Gastrocnemius medialis (tissue), 4 donors: ENCODE data around the gene EPB41L1. TPM values are rescaled to one million over a fixed set of nuclear protein-coding genes. Genes with fewer than 3 reads are reported as not detected.

Experiments used
- ATAC-seq, 2 donors: fragments of 150-250 bp; one replicate each; pipeline ENCODE4 v1.9.1; 2016
- DNase-seq, 2 donors: peaks; one replicate each; pipeline ENCODE4 v3.0.0-alpha.2; 2019
- H3K27ac ChIP-seq, 4 donors: fragments of 200-600 bp; sonication (generic); 1 replicate in 1 of 4; 2 replicates in 3 of 4; pipeline ENCODE4 v1.5.1; 2016 to 2018; ENCODE audit warnings: mild to moderate bottlenecking in 2 of 4, moderate library complexity in 1 of 4
- H3K27me3 ChIP-seq, 3 donors: fragments of 200-600 bp; sonication (generic) in 2 of 3; 1 replicate in 1 of 3; 2 replicates in 2 of 3; pipeline versions ENCODE4 v1.5.1 to v1.6.0; 2016 to 2019; ENCODE audit warnings: mild to moderate bottlenecking in 1 of 3, moderate library complexity in 1 of 3
- H3K36me3 ChIP-seq, 2 donors: fragments of 200-600 bp; sonication (generic) in 1 of 2; one replicate each; pipeline ENCODE4 v1.5.1; 2017 to 2018
- H3K4me1 ChIP-seq, 2 donors: fragments of 200-600 bp; sonication (generic) in 1 of 2; one replicate each; pipeline ENCODE4 v1.5.1; 2016 to 2017; ENCODE audit warnings: mild to moderate bottlenecking in 2 of 2
- H3K4me3 ChIP-seq, 4 donors: fragments of 200-600 bp; sonication (generic) in 3 of 4; 1 replicate in 1 of 4; 2 replicates in 3 of 4; pipeline ENCODE4 v1.5.1; 2016 to 2019; ENCODE audit warnings: mild to moderate bottlenecking in 2 of 4
- H3K9me3 ChIP-seq, 3 donors: fragments of 200-600 bp; sonication (generic) in 2 of 3; 1 replicate in 1 of 3; 2 replicates in 2 of 3; pipeline ENCODE4 v1.5.1; 2016 to 2019
- POLR2A ChIP-seq, 2 donors: fragments of 450-650 bp; IDR thresholded peaks; one replicate each; pipeline ENCODE4 v1.6.1; 2017; ENCODE audit warnings: antibody characterized with exemption in 2 of 2, mild to moderate bottlenecking in 2 of 2, moderate library complexity in 2 of 2
- in situ Hi-C, 4 donors: fragments of 200-750 bp; cut with MboI; loops; one replicate each; pipeline versions ENCODE4 v1.15.0 to v1.8.0; 2017; ENCODE audit warnings: low sequenced_read_pairs in 4 of 4
- intact Hi-C: fragments of 100-400 bp; cut with DNase I; formaldehyde crosslinking; loops from one replicate; pipeline ENCODE4 v1.15.1; 2023; ENCODE audit warnings: low total_unique reads
- total RNA-seq, 4 donors: library from RNA; depleted of rRNA; stranded (reverse); fragments of >200 nt; gene quantifications; one replicate each; pipeline versions ENCODE4 v1.1.0 to v1.2.3, GENCODE V29; 2016
- TF ChIP-seq, protein P1 (sequence below), 5 experiments: fragments of 450-650 bp in 3 of 5; fragments of 200-600 bp in 2 of 5; sonication (generic) in 2 of 5; IDR thresholded peaks in 4 of 5; conservative IDR thresholded peaks in 1 of 5; 1 replicate in 4 of 5; 2 replicates in 1 of 5; pipeline ENCODE4 v1.5.1; 2016 to 2019; ENCODE audit warnings: antibody characterized with exemption in 5 of 5, mild to moderate bottlenecking in 3 of 5, moderate library complexity in 3 of 5

EPB41L1 gene
- total RNA-seq, 4 donors from 2014 or later = 2.3 to 11.4 (median 7.4) TPM

DNA sequence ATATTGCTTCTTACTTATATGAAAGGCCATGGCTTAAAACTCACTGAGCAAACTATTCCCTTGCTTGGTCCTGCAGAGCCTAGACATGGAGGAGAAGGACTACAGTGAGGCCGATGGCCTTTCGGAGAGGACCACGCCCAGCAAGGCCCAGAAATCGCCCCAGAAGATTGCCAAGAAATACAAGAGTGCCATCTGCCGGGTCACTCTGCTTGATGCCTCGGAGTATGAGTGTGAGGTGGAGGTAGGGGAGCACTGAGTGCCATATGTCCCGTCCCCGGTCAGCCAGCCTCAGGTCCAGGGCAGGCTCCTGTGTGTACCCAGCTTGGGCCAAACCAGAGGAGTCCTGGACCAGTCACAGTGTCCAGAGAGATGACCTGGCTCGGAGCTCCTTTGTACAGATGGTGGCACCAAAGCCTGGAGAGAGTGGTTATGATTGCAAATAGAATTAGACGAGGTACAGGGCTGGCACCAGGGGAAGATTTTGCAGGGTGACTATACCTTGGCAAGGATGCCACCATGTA lies 21.0 kb downstream of the EPB41L1 start:
- no peaks in the 10 kb centered on the region for H3K36me3 ChIP-seq
- H3K27me3 ChIP-seq = no peaks in the 10 kb centered on the region
- no peak overlapping the region for H3K4me3 ChIP-seq
- ATAC-seq (no peak), DNase-seq (no peak)
- intact Hi-C loops (no loop called here), in situ Hi-C loops (no loop called here)
- H3K4me1 ChIP-seq = no peaks in the 10 kb centered on the region
- H3K9me3 ChIP-seq = no peaks in the 10 kb centered on the region
- TF ChIP-seq, protein P1, sequence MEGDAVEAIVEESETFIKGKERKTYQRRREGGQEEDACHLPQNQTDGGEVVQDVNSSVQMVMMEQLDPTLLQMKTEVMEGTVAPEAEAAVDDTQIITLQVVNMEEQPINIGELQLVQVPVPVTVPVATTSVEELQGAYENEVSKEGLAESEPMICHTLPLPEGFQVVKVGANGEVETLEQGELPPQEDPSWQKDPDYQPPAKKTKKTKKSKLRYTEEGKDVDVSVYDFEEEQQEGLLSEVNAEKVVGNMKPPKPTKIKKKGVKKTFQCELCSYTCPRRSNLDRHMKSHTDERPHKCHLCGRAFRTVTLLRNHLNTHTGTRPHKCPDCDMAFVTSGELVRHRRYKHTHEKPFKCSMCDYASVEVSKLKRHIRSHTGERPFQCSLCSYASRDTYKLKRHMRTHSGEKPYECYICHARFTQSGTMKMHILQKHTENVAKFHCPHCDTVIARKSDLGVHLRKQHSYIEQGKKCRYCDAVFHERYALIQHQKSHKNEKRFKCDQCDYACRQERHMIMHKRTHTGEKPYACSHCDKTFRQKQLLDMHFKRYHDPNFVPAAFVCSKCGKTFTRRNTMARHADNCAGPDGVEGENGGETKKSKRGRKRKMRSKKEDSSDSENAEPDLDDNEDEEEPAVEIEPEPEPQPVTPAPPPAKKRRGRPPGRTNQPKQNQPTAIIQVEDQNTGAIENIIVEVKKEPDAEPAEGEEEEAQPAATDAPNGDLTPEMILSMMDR (IDR thresholded peaks at IDR 0.05 in 4 of 5, conservative IDR thresholded peaks at IDR 0.05 in 1 of 5) = no peak
- TF ChIP-seq POLR2A (IDR thresholded peaks at IDR 0.05) = no peak
- no peak overlapping the region for H3K27ac ChIP-seq

DNA sequence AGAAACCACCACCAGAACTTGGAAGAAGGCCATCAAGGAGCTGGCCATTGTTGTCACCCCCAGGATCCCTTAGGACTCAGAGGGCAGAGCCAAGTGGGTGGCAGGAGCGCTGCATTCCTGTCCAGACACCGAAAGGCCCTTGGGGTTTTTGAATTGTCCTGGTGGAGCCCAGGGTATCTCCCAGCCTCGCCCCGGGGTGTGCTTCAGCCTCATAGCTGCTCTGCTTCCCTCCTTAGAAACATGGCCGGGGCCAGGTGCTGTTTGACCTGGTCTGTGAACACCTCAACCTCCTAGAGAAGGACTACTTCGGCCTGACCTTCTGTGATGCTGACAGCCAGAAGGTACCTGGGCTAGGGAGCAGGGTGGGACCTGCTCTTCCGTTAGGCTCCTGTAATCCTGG lies 23.2 kb downstream of the EPB41L1 start:
- Histone ChIP-seq H3K4me1 (no peaks in the 10 kb centered on the region), H3K9me3 (no peaks in the 10 kb centered on the region), H3K27ac (no peak overlapping the region), H3K36me3 (no peaks in the 10 kb centered on the region), H3K4me3 (no peak overlapping the region), H3K27me3 (no peaks in the 10 kb centered on the region)
- in situ Hi-C loops = no loop called here
- ATAC-seq = no peak
- no peak for TF ChIP-seq POLR2A (IDR thresholded peaks at IDR 0.05)
- TF ChIP-seq, protein P1 (IDR thresholded peaks at IDR 0.05 in 4 of 5, conservative IDR thresholded peaks at IDR 0.05 in 1 of 5) = no peak
- DNase-seq = no peak
- intact Hi-C loops = no loop called here

DNA sequence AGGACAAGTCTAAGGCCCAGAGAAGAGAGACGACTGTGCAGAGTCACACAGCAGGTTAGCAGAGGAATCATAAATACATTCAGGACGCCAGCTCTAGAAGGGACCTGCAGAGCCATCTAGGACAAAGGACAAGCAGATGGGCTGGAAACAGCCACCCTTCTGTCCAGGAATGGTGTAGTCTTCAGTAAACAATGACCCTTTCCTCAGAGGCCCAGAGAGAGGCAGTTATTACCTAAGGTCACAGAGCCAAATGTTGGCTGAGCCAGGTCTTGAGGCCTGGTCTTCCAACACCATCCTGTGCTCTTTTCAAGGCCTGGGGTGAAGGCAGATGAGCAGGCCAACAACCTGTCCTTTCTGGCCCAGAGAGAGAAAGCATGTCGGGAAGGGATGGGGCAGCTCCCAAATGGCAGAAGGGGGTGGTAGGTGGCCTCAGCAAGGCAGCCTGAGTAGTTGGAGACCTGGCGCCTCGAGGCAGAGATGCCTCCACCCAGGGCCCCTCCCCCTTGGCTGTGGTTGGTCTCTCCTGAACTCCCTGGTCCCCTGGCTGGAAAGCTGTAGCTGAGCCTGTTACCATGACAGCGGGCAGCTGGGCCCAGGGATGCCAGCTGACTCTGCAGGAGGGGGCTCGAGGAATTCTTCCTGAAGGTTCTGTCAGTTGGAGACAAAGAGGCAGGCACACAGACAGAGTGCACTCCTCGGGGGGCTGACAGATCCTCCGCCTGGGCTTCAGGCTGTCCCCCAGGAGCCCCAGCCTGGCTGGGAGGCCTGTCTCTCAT lies 24.8 kb downstream of the EPB41L1 start:
- Histone ChIP-seq H3K27me3 (no peaks in the 10 kb centered on the region), H3K4me3 (no peak overlapping the region), H3K9me3 (no peaks in the 10 kb centered on the region), H3K36me3 (no peaks in the 10 kb centered on the region), H3K4me1 (no peaks in the 10 kb centered on the region), H3K27ac (no peak overlapping the region)
- ATAC-seq (no peak), DNase-seq (no peak)
- TF ChIP-seq, protein P1 (IDR thresholded peaks at IDR 0.05 in 4 of 5, conservative IDR thresholded peaks at IDR 0.05 in 1 of 5) = no peak
- no peak for TF ChIP-seq POLR2A (IDR thresholded peaks at IDR 0.05)
- intact Hi-C loops = no loop called here
- in situ Hi-C loops = no loop called here

DNA sequence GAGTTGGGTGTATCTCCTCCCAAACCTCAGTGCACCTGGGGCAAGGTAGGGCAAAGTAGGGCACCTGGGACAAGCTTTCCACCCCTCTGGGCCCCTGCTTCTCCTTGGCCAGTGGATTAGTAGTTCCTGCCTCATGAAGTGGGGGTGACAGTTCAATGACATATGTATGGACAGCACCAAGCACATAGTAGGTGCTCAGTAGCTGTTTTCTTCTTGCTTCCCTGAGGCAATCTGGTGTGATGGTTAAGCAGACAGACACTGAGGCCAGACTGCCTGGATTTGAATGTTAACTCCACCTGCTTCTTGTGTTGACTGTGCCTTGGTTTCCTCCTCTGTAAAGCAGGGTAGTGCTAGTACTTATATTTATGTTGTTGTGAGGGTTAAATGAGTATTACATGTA lies 25.8 kb downstream of the EPB41L1 start:
- DNase-seq = no peak
- Histone ChIP-seq H3K4me3 (no peak overlapping the region), H3K9me3 (no peaks in the 10 kb centered on the region), H3K27me3 (no peaks in the 10 kb centered on the region), H3K4me1 (no peaks in the 10 kb centered on the region), H3K36me3 (no peaks in the 10 kb centered on the region), H3K27ac (no peak overlapping the region)
- no peak for ATAC-seq
- intact Hi-C loops = no loop called here
- in situ Hi-C loops = no loop called here
- TF ChIP-seq, protein P1 (IDR thresholded peaks at IDR 0.05 in 4 of 5, conservative IDR thresholded peaks at IDR 0.05 in 1 of 5) = no peak
- no peak for TF ChIP-seq POLR2A (IDR thresholded peaks at IDR 0.05)
